ENCODE results near the gene SSH2.

The SSH2 gene

DNA sequence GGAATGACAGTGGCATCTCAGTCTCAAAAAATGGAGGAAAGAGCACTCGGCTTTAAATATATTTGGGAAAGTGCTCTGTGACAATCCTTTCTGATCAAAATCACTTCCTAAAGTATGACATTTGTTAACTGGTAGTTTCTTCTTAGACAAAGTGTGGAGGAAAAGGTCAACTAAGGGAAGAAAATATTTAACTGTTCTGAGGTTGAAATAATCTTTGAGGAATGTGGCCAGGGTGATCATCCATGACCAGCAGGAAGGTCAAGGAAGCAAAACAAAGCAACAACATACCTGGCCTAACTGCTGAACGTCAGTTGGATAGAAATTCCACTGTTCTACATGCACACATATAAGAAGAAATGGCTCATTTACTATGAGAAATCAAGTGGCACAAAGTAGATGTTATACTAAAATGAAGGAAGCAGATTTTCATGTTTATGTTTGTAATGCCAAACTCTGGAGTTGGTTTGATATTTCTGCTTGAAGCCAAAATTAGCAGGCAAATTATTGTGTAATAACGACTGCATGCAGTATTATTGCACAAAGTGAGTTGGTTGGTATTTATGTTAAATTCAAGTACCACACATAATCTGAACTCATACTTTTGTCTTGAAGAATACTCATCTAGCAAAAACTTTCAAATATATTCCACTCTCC, 220.0 kb downstream of the SSH2 start:
- H3K4me1 ChIP-seq (ENCODE audit: control insufficient read depth, insufficient read depth, low read length), result peaks cover 12% of the 10 kb centered on the region
- H3K4me3 ChIP-seq (ENCODE audit: low read depth, low read length), result no peak overlapping the region
- H3K27me3 ChIP-seq (ENCODE audit: control insufficient read depth, insufficient read depth, low read length), result no peaks in the 10 kb centered on the region
- H3K9me3 ChIP-seq (ENCODE audit: control insufficient read depth, insufficient read depth, low read length), result no peaks in the 10 kb centered on the region
- no peaks in the 10 kb centered on the region for H3K36me3 ChIP-seq (ENCODE audit: control insufficient read depth, insufficient read depth, low read length)
- H3K9ac ChIP-seq (ENCODE audit: low read depth, low read length), result no peak overlapping the region

DNA sequence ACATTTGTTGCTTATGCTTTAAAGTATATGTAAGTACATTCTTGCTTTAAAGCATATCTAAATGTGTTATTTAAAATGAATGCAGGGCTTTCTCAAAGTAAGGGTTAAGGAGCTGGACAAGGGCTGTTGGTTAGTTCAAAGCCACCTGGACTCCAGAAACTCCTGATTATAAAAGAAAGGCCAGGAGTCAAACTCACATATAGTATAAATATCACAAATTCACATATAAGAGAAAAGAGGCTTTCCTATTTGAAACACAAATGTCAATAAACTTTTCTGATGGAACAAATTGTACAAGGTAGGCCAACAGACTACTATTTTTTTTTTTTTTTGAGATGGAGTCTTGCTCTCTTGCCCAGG, 222.8 kb downstream of the SSH2 start:
- H3K9ac ChIP-seq (ENCODE audit: low read depth, low read length), result no peak overlapping the region
- no peaks in the 10 kb centered on the region for H3K9me3 ChIP-seq (ENCODE audit: control insufficient read depth, insufficient read depth, low read length)
- no peaks in the 10 kb centered on the region for H3K27me3 ChIP-seq (ENCODE audit: control insufficient read depth, insufficient read depth, low read length)
- H3K36me3 ChIP-seq (ENCODE audit: control insufficient read depth, insufficient read depth, low read length), result no peaks in the 10 kb centered on the region
- H3K4me3 ChIP-seq (ENCODE audit: low read depth, low read length), result no peak overlapping the region
- H3K4me1 ChIP-seq (ENCODE audit: control insufficient read depth, insufficient read depth, low read length), result peaks cover 11% of the 10 kb centered on the region

DNA sequence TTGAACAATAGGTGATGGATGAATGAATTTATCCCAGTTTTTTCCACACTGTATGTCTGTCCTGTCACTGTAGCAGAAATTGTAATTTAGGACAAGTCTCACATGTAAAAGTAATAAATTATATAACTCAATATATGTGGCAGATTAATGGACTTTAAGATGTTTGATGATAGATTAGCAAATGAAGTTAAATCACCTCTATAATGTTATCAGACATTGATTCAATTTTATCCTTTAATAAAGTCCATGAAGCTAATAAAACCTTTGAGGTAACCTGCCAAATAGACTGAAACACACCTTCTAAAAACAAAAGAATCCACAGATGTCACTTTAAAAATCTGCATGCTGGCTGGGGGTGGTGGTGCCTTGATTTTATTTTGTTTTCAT, 224.0 kb downstream of the SSH2 start:
- Histone ChIP-seq H3K9me3 (ENCODE audit: control insufficient read depth, insufficient read depth, low read length) (no peaks in the 10 kb centered on the region), H3K36me3 (ENCODE audit: control insufficient read depth, insufficient read depth, low read length) (no peaks in the 10 kb centered on the region), H3K4me1 (ENCODE audit: control insufficient read depth, insufficient read depth, low read length) (peaks cover 3% of the 10 kb centered on the region), H3K27me3 (ENCODE audit: control insufficient read depth, insufficient read depth, low read length) (no peaks in the 10 kb centered on the region), H3K9ac (ENCODE audit: low read depth, low read length) (no peak overlapping the region), H3K4me3 (ENCODE audit: low read depth, low read length) (no peak overlapping the region)

DNA sequence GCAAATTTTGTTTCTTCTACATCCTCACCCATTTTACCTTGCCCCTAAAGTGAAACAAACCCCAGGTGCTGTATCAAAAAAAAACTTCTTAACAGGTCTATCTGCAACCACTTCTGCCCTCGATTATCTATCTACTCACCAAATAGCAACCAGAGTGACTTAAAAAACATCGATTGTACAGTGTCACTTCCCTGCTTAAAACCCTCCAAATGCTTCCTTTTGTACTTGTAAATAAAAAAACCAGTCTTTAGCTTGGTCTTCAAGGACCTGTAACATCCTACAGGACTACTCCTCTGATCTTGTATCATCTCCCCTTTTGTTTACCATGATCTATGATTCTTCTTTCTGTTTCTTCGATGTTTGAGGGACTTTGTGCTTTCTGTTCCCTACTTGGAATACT, 224.6 kb downstream of the SSH2 start:
- no peaks in the 10 kb centered on the region for H3K9me3 ChIP-seq (ENCODE audit: control insufficient read depth, insufficient read depth, low read length)
- H3K4me1 ChIP-seq (ENCODE audit: control insufficient read depth, insufficient read depth, low read length), result peaks cover 3% of the 10 kb centered on the region
- H3K4me3 ChIP-seq (ENCODE audit: low read depth, low read length), result no peak overlapping the region
- no peak overlapping the region for H3K9ac ChIP-seq (ENCODE audit: low read depth, low read length)
- H3K27me3 ChIP-seq (ENCODE audit: control insufficient read depth, insufficient read depth, low read length), result no peaks in the 10 kb centered on the region
- no peaks in the 10 kb centered on the region for H3K36me3 ChIP-seq (ENCODE audit: control insufficient read depth, insufficient read depth, low read length)

DNA sequence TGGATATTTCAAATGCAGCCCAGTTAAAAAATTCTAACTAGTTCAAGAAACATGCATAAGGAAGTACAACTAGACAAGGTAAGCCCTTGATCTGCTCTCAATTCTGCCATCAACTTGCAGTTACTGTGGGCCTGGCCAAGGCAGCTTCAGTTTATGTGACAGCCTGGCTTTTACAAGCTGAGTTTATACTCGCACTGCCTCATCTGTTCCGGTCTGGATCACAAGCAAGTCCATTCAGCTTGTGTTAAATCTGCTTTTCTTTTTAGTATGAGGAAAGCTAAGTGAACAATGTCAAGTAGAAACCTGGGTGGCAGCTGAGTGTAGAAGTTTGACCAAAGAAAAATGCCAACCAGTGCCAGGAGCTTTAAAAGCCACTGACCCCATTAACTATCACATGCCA, 230.7 kb downstream of the SSH2 start:
- Histone ChIP-seq H3K9me3 (ENCODE audit: control insufficient read depth, insufficient read depth, low read length) (no peaks in the 10 kb centered on the region), H3K36me3 (ENCODE audit: control insufficient read depth, insufficient read depth, low read length) (no peaks in the 10 kb centered on the region), H3K27me3 (ENCODE audit: control insufficient read depth, insufficient read depth, low read length) (no peaks in the 10 kb centered on the region), H3K4me3 (ENCODE audit: low read depth, low read length) (no peak overlapping the region), H3K9ac (ENCODE audit: low read depth, low read length) (no peak overlapping the region), H3K4me1 (ENCODE audit: control insufficient read depth, insufficient read depth, low read length) (no peaks in the 10 kb centered on the region)

DNA sequence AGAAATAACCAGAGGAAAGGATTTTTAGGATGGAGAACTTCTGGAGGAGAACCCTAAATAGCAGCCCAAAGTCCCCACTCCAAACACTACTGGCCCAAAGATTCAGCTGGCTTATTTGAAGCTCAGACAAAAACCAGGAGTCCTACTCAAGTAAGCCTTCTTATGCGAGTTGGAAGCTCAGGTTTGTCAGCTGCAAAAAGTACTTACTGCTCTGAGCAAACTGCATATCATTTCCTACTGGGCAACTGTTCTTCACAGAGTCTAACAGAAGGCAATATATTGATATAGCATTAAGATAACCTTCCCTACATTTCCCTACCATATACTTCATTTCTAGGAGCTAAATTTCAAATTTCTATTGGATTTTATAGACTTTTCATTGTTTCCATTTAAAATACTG, 231.2 kb downstream of the SSH2 start:
- no peaks in the 10 kb centered on the region for H3K27me3 ChIP-seq (ENCODE audit: control insufficient read depth, insufficient read depth, low read length)
- no peak overlapping the region for H3K4me3 ChIP-seq (ENCODE audit: low read depth, low read length)
- no peaks in the 10 kb centered on the region for H3K9me3 ChIP-seq (ENCODE audit: control insufficient read depth, insufficient read depth, low read length)
- H3K9ac ChIP-seq (ENCODE audit: low read depth, low read length), result no peak overlapping the region
- H3K4me1 ChIP-seq (ENCODE audit: control insufficient read depth, insufficient read depth, low read length), result no peaks in the 10 kb centered on the region
- H3K36me3 ChIP-seq (ENCODE audit: control insufficient read depth, insufficient read depth, low read length), result no peaks in the 10 kb centered on the region

DNA sequence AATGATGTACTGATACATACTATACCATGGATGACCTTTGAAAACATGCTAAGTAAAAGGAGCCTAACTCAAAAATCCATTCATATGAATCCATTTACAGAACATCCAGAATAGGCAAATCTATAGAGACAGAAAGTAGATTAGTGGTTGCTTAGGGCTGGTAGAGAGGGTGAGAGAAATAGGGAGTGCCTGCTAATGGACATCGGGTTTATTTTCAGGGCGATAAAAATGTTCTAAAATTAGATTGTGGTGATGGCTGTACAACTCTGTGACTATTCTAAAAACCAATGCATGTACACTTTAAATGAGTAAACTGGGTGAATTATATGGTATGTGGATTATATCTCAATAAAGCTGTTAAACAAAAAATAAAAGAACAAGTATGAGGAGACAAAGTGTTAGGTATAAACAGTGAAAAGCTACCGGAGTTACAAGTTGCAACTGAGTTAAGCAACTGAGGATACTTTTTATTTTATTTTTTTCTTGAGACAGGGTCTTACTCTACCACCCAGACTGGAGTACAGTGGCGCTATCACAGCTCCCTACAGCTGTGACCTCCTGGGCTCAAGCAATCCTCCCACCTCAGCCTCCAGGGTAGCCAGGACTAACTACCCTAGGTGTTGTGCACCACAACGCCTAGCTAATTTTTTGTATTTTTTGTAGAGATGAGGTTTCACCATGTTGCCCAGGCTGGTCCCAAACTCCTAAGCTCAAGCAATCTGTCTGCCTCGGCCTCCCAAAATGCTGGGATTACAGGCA, 231.8 kb downstream of the SSH2 start:
- no peaks in the 10 kb centered on the region for H3K36me3 ChIP-seq (ENCODE audit: control insufficient read depth, insufficient read depth, low read length)
- H3K9me3 ChIP-seq (ENCODE audit: control insufficient read depth, insufficient read depth, low read length), result no peaks in the 10 kb centered on the region
- no peaks in the 10 kb centered on the region for H3K27me3 ChIP-seq (ENCODE audit: control insufficient read depth, insufficient read depth, low read length)
- H3K9ac ChIP-seq (ENCODE audit: low read depth, low read length), result no peak overlapping the region
- no peak overlapping the region for H3K4me3 ChIP-seq (ENCODE audit: low read depth, low read length)
- H3K4me1 ChIP-seq (ENCODE audit: control insufficient read depth, insufficient read depth, low read length), result no peaks in the 10 kb centered on the region

DNA sequence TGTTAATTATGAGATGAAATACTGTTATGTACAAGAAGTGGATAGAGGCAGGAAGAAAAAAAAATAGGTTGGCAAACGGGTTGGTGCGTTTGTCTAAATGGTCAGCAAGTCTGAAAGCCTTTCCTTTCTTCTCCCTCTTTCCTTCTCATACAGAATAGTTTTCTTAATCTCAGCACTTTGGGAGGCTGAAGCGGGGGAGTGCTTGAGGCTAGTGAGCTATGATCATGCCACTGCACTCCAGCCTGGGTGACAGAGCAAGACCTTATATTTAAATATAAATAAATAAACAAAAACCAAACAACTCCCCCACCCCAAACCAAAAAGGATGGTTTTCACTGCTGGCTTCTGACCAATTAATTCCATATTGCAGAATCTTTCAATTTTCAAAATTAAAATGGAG, 232.7 kb downstream of the SSH2 start:
- no peak overlapping the region for H3K9ac ChIP-seq (ENCODE audit: low read depth, low read length)
- no peaks in the 10 kb centered on the region for H3K36me3 ChIP-seq (ENCODE audit: control insufficient read depth, insufficient read depth, low read length)
- H3K4me3 ChIP-seq (ENCODE audit: low read depth, low read length), result no peak overlapping the region
- no peaks in the 10 kb centered on the region for H3K4me1 ChIP-seq (ENCODE audit: control insufficient read depth, insufficient read depth, low read length)
- H3K9me3 ChIP-seq (ENCODE audit: control insufficient read depth, insufficient read depth, low read length), result no peaks in the 10 kb centered on the region
- H3K27me3 ChIP-seq (ENCODE audit: control insufficient read depth, insufficient read depth, low read length), result no peaks in the 10 kb centered on the region

DNA sequence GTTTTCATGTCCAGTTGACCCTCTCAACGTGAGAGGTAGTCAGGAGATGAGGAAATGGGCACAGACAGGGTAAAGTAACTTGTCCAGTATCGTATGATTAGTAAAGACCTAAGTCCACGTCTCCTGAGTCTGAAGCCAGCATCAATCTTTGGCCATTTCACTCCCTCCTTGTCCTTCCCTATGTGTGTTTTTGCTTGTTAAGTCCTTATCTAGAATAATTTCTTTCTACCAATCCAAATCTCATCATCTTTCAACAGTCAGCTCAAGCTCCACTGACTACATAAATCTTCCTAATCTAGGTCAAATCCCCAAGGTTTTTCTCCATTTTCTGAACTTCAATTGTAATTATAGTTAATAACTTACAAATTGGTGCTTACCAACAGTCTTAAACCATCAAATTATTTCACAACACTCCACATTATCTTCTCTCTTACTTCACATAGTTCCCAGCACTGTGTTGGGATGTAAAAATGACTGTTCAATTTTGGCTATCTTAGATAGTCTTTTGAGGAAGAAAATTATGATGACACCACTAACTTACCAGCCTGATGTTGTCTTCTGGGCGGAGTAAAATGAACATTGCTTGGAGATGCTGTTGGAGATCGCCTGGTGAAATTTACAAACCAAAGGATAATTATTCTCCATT, 235.0 kb downstream of the SSH2 start:
- H3K36me3 ChIP-seq (ENCODE audit: control insufficient read depth, insufficient read depth, low read length), result no peaks in the 10 kb centered on the region

DNA sequence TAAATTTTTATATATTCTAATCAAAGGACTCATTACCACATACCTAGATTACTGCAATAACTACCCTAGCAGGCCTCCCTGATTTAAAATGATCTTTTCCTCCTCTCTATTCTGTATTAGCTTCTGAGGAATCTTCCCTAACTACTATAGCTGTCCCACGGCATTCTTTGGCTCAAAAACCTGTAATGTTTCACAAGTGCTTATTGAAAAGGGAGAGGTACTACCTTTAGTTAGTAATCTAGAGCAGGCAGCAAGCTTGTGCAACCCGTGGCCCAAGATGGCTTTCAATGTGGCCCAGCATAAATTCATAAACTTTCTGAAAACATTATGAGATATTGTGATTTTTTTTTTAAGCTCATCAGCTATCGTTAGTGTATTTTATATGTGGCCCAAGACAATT, 236.3 kb downstream of the SSH2 start:
- Histone ChIP-seq H3K4me3 (ENCODE audit: low read depth, low read length) (no peak overlapping the region), H3K36me3 (ENCODE audit: control insufficient read depth, insufficient read depth, low read length) (no peaks in the 10 kb centered on the region), H3K4me1 (ENCODE audit: control insufficient read depth, insufficient read depth, low read length) (no peaks in the 10 kb centered on the region), H3K27me3 (ENCODE audit: control insufficient read depth, insufficient read depth, low read length) (no peaks in the 10 kb centered on the region), H3K9ac (ENCODE audit: low read depth, low read length) (no peak overlapping the region), H3K9me3 (ENCODE audit: control insufficient read depth, insufficient read depth, low read length) (no peaks in the 10 kb centered on the region)

More for the DNA sequence above, 235.0 kb downstream of the SSH2 start:
- Histone ChIP-seq H3K27me3 (ENCODE audit: control insufficient read depth, insufficient read depth, low read length) (no peaks in the 10 kb centered on the region), H3K4me3 (ENCODE audit: low read depth, low read length) (no peak overlapping the region), H3K9ac (ENCODE audit: low read depth, low read length) (no peak overlapping the region), H3K9me3 (ENCODE audit: control insufficient read depth, insufficient read depth, low read length) (no peaks in the 10 kb centered on the region), H3K4me1 (ENCODE audit: control insufficient read depth, insufficient read depth, low read length) (no peaks in the 10 kb centered on the region)

DNA sequence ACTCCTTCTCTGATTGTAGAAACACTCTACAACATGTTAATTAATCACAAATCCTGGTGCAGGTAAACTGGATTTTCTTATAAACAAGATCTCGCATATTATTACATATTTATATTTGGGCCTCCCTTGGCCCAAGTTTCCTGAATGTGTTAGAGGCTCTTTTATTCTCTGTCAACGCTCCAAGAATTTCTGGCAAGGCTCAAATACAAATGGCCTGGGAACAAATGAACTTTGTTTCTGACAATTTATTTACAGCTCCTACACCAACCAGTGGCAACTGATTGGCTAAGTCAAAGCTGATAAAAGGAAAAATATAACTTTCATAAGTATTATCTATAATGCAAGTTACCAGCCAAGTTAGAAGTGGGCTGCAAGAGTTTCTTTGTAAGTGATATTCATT, 242.4 kb downstream of the SSH2 start:
- Histone ChIP-seq H3K4me1 (ENCODE audit: control insufficient read depth, insufficient read depth, low read length) (no peaks in the 10 kb centered on the region), H3K4me3 (ENCODE audit: low read depth, low read length) (no peak overlapping the region), H3K36me3 (ENCODE audit: control insufficient read depth, insufficient read depth, low read length) (no peaks in the 10 kb centered on the region), H3K9me3 (ENCODE audit: control insufficient read depth, insufficient read depth, low read length) (no peaks in the 10 kb centered on the region), H3K27me3 (ENCODE audit: control insufficient read depth, insufficient read depth, low read length) (no peaks in the 10 kb centered on the region), H3K9ac (ENCODE audit: low read depth, low read length) (no peak overlapping the region)

DNA sequence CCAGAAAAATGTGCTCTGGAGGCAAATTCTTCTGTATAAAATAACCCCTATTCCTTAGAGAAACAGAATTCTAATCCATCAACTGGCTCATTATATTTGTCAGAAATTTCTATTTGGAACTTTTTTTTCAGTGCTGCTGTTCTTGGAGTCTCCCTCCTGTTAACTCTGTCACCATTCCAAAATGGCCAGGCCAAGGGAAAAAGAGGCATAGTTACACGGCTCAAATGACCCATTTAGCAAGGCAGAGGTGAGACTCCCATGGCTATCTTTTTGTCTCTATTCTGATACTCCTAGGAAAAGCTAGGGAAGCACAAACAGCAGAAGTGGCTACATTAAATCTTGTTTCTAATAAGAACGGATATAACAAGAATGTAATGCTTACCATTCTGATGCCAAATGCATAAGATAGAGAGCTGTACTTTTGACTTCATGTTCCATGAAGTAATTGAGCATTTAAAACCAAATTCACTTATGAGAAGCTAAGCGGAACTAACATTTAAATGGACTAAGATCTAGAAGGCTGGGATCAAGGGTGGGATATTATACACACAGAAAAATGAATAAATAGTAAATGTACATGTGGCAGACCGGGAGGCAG, 242.9 kb downstream of the SSH2 start:
- H3K4me1 ChIP-seq (ENCODE audit: control insufficient read depth, insufficient read depth, low read length), result no peaks in the 10 kb centered on the region
- no peaks in the 10 kb centered on the region for H3K9me3 ChIP-seq (ENCODE audit: control insufficient read depth, insufficient read depth, low read length)
- no peaks in the 10 kb centered on the region for H3K27me3 ChIP-seq (ENCODE audit: control insufficient read depth, insufficient read depth, low read length)
- no peaks in the 10 kb centered on the region for H3K36me3 ChIP-seq (ENCODE audit: control insufficient read depth, insufficient read depth, low read length)
- H3K4me3 ChIP-seq (ENCODE audit: low read depth, low read length), result no peak overlapping the region
- no peak overlapping the region for H3K9ac ChIP-seq (ENCODE audit: low read depth, low read length)

Data from iPS-15b (cell line).